ENCODE results near the gene AHSP. TPM values are rescaled to one million over a fixed set of nuclear protein-coding genes. Genes with fewer than 3 reads are reported as not detected.
"Not testable (repeated sequence)": the region's sequence is repeated elsewhere in the genome, so short reads cannot be mapped to it uniquely, and the experiment has no call there.

The AHSP gene
- total RNA-seq, 1 donor from 2014 or later = not detected

DNA sequence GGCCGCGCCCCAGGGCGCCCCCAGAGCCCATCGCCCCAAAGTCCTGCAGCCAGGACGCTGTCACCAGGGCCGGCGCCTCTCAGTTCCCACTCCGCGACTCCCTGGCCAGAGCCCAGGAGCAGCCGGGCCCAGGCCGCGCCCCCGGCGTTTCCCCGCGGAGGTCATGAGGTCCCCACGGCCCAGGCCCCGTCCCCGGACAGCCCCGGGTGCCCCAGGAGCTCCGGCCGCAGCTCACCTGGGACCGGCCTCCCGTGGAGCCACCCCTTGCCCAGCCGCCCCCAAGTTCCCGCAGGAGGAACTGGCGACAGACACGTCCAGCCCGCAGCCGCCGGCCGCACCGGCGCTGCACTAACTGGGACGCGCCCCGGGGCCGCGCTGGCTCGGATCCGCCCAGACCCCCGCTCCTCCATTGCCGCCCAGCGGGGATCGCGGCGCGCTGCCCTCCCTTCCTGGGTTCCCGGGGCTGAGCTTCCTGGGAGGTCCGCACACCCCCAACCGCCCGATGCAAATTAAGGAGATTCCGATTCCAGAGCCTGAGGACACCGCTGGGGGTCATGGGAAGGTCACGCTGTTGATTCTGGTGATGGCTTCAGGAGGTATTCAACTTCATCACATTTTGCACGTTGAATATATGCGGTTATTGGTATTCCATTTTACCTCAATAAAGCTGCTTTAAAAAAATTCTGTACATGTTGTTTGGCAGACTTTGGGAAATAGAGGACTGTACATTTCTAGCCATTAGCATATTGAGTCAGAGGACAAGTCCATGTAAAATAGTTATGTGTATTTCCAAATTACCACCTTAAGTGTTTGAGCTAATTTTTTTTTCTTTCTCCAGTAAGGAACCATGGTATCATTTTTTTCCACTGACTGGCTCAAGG is 9.9 kb downstream of the AHSP start:
- no peak for DNase-seq (ENCODE audit: low spot score)
- Mint-ChIP-seq H3K4me1 (ENCODE audit: unreplicated experiment) (peaks cover 5% of the 10 kb centered on the region), H3K27me3 (ENCODE audit: unreplicated experiment) (peaks cover 4% of the 10 kb centered on the region), H3K9me3 (ENCODE audit: unreplicated experiment) (peaks cover 12% of the 10 kb centered on the region), H3K27ac (ENCODE audit: unreplicated experiment) (no peak overlapping the region), H3K4me3 (ENCODE audit: unreplicated experiment) (peak overlapping the region; percentile 59), H3K36me3 (ENCODE audit: low read depth, unreplicated experiment) (peaks cover 8% of the 10 kb centered on the region)
- TF ChIP-seq, protein P1, sequence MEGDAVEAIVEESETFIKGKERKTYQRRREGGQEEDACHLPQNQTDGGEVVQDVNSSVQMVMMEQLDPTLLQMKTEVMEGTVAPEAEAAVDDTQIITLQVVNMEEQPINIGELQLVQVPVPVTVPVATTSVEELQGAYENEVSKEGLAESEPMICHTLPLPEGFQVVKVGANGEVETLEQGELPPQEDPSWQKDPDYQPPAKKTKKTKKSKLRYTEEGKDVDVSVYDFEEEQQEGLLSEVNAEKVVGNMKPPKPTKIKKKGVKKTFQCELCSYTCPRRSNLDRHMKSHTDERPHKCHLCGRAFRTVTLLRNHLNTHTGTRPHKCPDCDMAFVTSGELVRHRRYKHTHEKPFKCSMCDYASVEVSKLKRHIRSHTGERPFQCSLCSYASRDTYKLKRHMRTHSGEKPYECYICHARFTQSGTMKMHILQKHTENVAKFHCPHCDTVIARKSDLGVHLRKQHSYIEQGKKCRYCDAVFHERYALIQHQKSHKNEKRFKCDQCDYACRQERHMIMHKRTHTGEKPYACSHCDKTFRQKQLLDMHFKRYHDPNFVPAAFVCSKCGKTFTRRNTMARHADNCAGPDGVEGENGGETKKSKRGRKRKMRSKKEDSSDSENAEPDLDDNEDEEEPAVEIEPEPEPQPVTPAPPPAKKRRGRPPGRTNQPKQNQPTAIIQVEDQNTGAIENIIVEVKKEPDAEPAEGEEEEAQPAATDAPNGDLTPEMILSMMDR (IDR thresholded peaks at IDR 0.05; ENCODE audit: unreplicated experiment) = no peak

DNA sequence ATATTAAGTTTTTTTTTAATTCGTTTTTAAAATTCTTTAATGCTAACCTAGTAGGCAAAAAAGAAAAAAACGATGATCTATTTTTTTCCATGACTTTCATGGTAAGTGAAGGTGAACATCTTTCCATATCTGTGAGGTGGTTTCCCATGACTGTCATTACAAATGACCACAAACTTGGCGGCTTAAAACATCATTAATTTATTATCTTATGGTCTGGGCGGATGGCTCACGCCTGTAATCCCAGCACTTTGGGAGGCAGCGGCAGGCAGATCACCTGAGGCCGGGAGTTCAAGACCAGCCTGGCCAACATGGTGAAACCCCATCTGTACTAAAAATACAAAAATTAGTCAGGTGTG is 10.5 kb downstream of the AHSP start:
- DNase-seq (ENCODE audit: low spot score); H3K4me3 Mint-ChIP-seq (ENCODE audit: unreplicated experiment); H3K27me3 Mint-ChIP-seq (ENCODE audit: unreplicated experiment); H3K4me1 Mint-ChIP-seq (ENCODE audit: unreplicated experiment); H3K36me3 Mint-ChIP-seq (ENCODE audit: low read depth, unreplicated experiment); H3K27ac Mint-ChIP-seq (ENCODE audit: unreplicated experiment): not testable (repeated sequence)
- H3K9me3 Mint-ChIP-seq (ENCODE audit: unreplicated experiment) = peaks cover 12% of the 10 kb centered on the region

DNA sequence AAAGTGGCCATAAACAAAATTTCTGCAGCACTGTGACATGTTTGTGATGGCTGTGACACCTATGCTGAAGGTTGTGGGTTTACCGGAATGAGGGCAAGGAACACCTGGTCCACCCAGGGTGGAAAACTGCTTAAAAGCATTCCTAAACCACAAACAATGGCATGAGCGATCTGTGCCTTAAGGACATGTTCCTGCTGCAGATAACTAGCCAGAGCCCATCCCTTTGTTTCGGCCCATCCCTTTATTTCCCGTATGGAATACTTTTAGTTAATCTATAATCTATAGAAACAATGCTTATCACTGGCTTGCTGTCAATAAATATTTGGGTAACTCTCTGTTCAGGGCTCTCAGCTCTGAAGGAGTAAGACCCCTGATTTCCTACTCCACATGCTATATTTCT is 12.1 kb downstream of the AHSP start:
- peaks cover 14% of the 10 kb centered on the region for H3K9me3 Mint-ChIP-seq (ENCODE audit: unreplicated experiment)
- not testable (repeated sequence) for H3K36me3 Mint-ChIP-seq (ENCODE audit: low read depth, unreplicated experiment); H3K27me3 Mint-ChIP-seq (ENCODE audit: unreplicated experiment); DNase-seq (ENCODE audit: low spot score); H3K4me1 Mint-ChIP-seq (ENCODE audit: unreplicated experiment); H3K4me3 Mint-ChIP-seq (ENCODE audit: unreplicated experiment); H3K27ac Mint-ChIP-seq (ENCODE audit: unreplicated experiment)

DNA sequence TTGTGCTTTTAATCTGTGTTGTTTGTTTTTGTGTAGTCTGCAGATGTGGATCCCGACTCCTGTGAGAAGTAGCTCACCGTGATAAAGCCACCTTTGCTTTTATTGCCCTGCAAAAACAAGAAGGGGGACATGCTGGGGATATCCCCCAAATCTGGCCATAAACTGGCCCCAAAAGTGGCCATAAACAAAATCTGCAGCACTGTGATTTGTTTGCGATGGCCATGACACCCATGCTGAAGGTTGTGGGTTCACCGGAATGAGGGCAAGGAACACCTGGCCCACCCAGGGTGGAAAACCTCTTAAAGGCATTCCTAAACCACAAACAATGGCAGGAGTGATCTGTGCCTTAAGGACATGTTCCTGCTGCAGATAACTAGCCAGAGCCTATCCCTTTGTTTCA is 15.1 kb downstream of the AHSP start:
- H3K27me3 Mint-ChIP-seq (ENCODE audit: unreplicated experiment) = peaks cover 4% of the 10 kb centered on the region
- no peak overlapping the region for H3K27ac Mint-ChIP-seq (ENCODE audit: unreplicated experiment)
- H3K9me3 Mint-ChIP-seq (ENCODE audit: unreplicated experiment) = peaks cover 18% of the 10 kb centered on the region
- TF ChIP-seq, protein P1 (IDR thresholded peaks at IDR 0.05; ENCODE audit: unreplicated experiment) = no peak
- H3K4me1 Mint-ChIP-seq (ENCODE audit: unreplicated experiment) = no peaks in the 10 kb centered on the region
- DNase-seq (ENCODE audit: low spot score) = no peak
- H3K4me3 Mint-ChIP-seq (ENCODE audit: unreplicated experiment) = no peak overlapping the region
- peaks cover 8% of the 10 kb centered on the region for H3K36me3 Mint-ChIP-seq (ENCODE audit: low read depth, unreplicated experiment)

DNA sequence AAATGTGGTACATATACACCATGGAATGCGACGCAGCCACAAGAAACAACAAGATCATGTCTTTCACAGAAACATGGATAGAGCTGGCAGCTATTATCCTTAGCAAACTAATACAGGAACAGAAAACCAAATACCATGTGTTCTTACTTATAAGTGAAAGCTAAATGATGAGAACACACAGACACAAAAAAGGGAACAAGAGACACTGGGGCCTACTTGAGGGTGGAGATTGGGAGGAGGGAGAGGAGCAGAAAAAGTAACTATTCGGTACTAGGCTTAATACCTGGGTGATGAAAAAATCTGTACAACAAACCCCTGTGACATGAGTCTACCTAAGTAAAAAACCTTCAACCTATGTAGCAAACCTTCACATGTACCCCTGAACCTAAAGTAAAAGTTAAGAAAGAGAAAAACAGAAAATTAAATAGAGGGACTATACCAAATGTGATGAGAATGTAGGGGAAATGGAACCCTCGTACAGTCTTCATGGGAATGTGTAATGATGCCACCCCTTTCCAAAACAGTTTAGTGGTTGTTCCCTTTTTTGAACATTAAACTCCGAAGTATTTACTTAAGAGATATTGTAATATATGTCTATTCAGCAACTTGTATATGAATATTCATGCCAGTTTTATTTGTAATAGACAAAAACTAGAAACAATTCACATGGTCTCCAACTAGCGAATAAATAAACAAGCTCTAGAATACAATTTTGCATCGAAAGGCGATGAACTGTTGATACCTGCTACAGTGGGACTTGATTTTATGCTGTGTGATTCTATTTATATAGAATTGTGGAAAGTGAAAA is 33.9 kb downstream of the AHSP start:
- Mint-ChIP-seq H3K27me3 (ENCODE audit: unreplicated experiment) (peaks cover 1% of the 10 kb centered on the region), H3K9me3 (ENCODE audit: unreplicated experiment) (no peaks in the 10 kb centered on the region)

More for the DNA sequence above, 33.9 kb downstream of the AHSP start:
- no peaks in the 10 kb centered on the region for H3K36me3 Mint-ChIP-seq (ENCODE audit: low read depth, unreplicated experiment)
- DNase-seq (ENCODE audit: low spot score) = no peak
- TF ChIP-seq, protein P1 (IDR thresholded peaks at IDR 0.05; ENCODE audit: unreplicated experiment) = no peak
- H3K4me3 Mint-ChIP-seq (ENCODE audit: unreplicated experiment) = no peak overlapping the region
- no peaks in the 10 kb centered on the region for H3K4me1 Mint-ChIP-seq (ENCODE audit: unreplicated experiment)
- H3K27ac Mint-ChIP-seq (ENCODE audit: unreplicated experiment) = no peak overlapping the region

Measured in endothelial cell (in vitro differentiated cells).